ENCODE data around the gene IFT57. TPM values are rescaled to one million over a fixed set of nuclear protein-coding genes. Genes with fewer than 3 reads are reported as not detected.

The IFT57 gene
- polyA plus RNA-seq, 1 donor (not counting 4 experiments of a cell fraction or from before 2014, with no cell fraction given): 47.6 TPM

GRCh38 chr3:108153451-108153981 lies 68.7 kb downstream of the IFT57 start:
- TF ChIP-seq CTCF (optimal IDR thresholded peaks at IDR 0.05 in 1 of 3, IDR thresholded peaks at IDR 0.05 in 1 of 3, conservative IDR thresholded peaks at IDR 0.05 in 1 of 3; ENCODE audit: extremely low read depth in 1 of 3, insufficient read depth in 2 of 3, low read length in 3 of 3) (peak; percentile 50 to 57 (median 54)), EZH2 (IDR thresholded peaks at IDR 0.05; ENCODE audit: low read length) (no peak)
- no peaks in the 10 kb centered on the region for H3K27me3 ChIP-seq (ENCODE audit: control insufficient read depth, extremely low read depth, insufficient read depth, low read length)
- H4K20me1 ChIP-seq (ENCODE audit: control insufficient read depth, extremely low read depth, insufficient read depth, low read length): no peaks in the 10 kb centered on the region
- no peak overlapping the region for H3K4me3 ChIP-seq (ENCODE audit: control insufficient read depth in 2 of 3, extremely low read depth in 1 of 3, insufficient read depth in 2 of 3, low read depth in 1 of 3, low read length in 3 of 3)
- no peak overlapping the region for H2AFZ ChIP-seq (ENCODE audit: control insufficient read depth, low read length)
- H3K36me3 ChIP-seq (ENCODE audit: control insufficient read depth in 2 of 2, extremely low read depth in 1 of 2, insufficient read depth in 2 of 2, low read length in 2 of 2): no peaks in the 10 kb centered on the region
- H3K4me2 ChIP-seq (ENCODE audit: control insufficient read depth, extremely low read depth, insufficient read depth, low read depth, low read length): no peak overlapping the region
- dilution Hi-C loops (cut with MboI; ENCODE audit: extremely low pct_ligation_motif_present, low sequenced_read_pairs): no loop called here
- FAIRE-seq: peak; percentile 77
- no peaks in the 10 kb centered on the region for H3K79me2 ChIP-seq (ENCODE audit: control insufficient read depth, insufficient read depth, low read length)
- no peak overlapping the region for H3K9ac ChIP-seq (ENCODE audit: control insufficient read depth, extremely low read depth, insufficient read depth, low read length)
- H3K9me3 ChIP-seq (ENCODE audit: control insufficient read depth, low read depth, low read length): no peaks in the 10 kb centered on the region
- DNase-seq (ENCODE audit: low read depth, low spot score): no peak
- no peaks in the 10 kb centered on the region for H3K4me1 ChIP-seq (ENCODE audit: control insufficient read depth, extremely low read depth, insufficient read depth, low read length)
- H3K27ac ChIP-seq (ENCODE audit: control insufficient read depth, insufficient read depth, low read length): no peak overlapping the region
- H3K9me1 ChIP-seq (ENCODE audit: control insufficient read depth, extremely low read depth, insufficient read depth, low read length): no peaks in the 10 kb centered on the region

- FAIRE-seq (no peak), DNase-seq (ENCODE audit: low read depth, low spot score) (no peak)
- Histone ChIP-seq H3K4me2 (ENCODE audit: control insufficient read depth, extremely low read depth, insufficient read depth, low read depth, low read length) (no peak overlapping the region), H3K79me2 (ENCODE audit: control insufficient read depth, insufficient read depth, low read length) (no peaks in the 10 kb centered on the region), H3K9ac (ENCODE audit: control insufficient read depth, extremely low read depth, insufficient read depth, low read length) (no peak overlapping the region), H4K20me1 (ENCODE audit: control insufficient read depth, extremely low read depth, insufficient read depth, low read length) (no peaks in the 10 kb centered on the region), H3K4me3 (ENCODE audit: control insufficient read depth in 2 of 3, extremely low read depth in 1 of 3, insufficient read depth in 2 of 3, low read depth in 1 of 3, low read length in 3 of 3) (no peak overlapping the region), H3K27ac (ENCODE audit: control insufficient read depth, insufficient read depth, low read length) (no peak overlapping the region), H3K36me3 (ENCODE audit: control insufficient read depth in 2 of 2, extremely low read depth in 1 of 2, insufficient read depth in 2 of 2, low read length in 2 of 2) (no peaks in the 10 kb centered on the region), H3K27me3 (ENCODE audit: control insufficient read depth, extremely low read depth, insufficient read depth, low read length) (no peaks in the 10 kb centered on the region), H2AFZ (ENCODE audit: control insufficient read depth, low read length) (no peak overlapping the region), H3K4me1 (ENCODE audit: control insufficient read depth, extremely low read depth, insufficient read depth, low read length) (no peaks in the 10 kb centered on the region), H3K9me1 (ENCODE audit: control insufficient read depth, extremely low read depth, insufficient read depth, low read length) (no peaks in the 10 kb centered on the region), H3K9me3 (ENCODE audit: control insufficient read depth, low read depth, low read length) (no peaks in the 10 kb centered on the region)
- dilution Hi-C loops (cut with MboI; ENCODE audit: extremely low pct_ligation_motif_present, low sequenced_read_pairs): no loop called here
- TF ChIP-seq CTCF (optimal IDR thresholded peaks at IDR 0.05 in 1 of 3, IDR thresholded peaks at IDR 0.05 in 1 of 3, conservative IDR thresholded peaks at IDR 0.05 in 1 of 3; ENCODE audit: extremely low read depth in 1 of 3, insufficient read depth in 2 of 3, low read length in 3 of 3): no peak
Observed at GRCh38 chr3:108152274-108152673, 70.0 kb downstream of the IFT57 start.
